Esophagus squamous epithelium (tissue), 5 donors: Measurements from ENCODE around the gene PATL2. TPM values are rescaled to one million over a fixed set of nuclear protein-coding genes. Genes with fewer than 3 reads are reported as not detected.

Source experiments
- DNase-seq: peaks from one replicate; lab custom pipeline; 2025; lab: John Stamatoyannopoulos, UW
- H3K27ac ChIP-seq, 4 donors: fragments of 200-600 bp; sonication (generic); one replicate each; pipeline ENCODE4 v1.5.1; 2016 to 2019; ENCODE audit warnings: mild to moderate bottlenecking in 1 of 4
- H3K27me3 ChIP-seq, 4 donors: fragments of 200-600 bp; sonication (generic); 1 replicate in 3 of 4; 2 replicates in 1 of 4; pipeline versions ENCODE4 v1.5.1 to v1.6.0; 2017 to 2021; ENCODE audit warnings: antibody characterized with exemption in 1 of 4
- H3K36me3 ChIP-seq, 3 donors: fragments of 200-600 bp; sonication (generic); one replicate each; pipeline ENCODE4 v1.5.1; 2016 to 2019
- H3K4me1 ChIP-seq, 3 donors: fragments of 200-600 bp; sonication (generic); one replicate each; pipeline ENCODE4 v1.5.1; 2017 to 2019
- H3K4me3 ChIP-seq, 4 donors: fragments of 200-600 bp; sonication (generic); 1 replicate in 3 of 4; 2 replicates in 1 of 4; pipeline ENCODE4 v1.5.1; 2016 to 2019; ENCODE audit warnings: mild to moderate bottlenecking in 2 of 4, moderate library complexity in 1 of 4
- H3K9me3 ChIP-seq, 3 donors: fragments of 200-600 bp; sonication (generic); one replicate each; pipeline ENCODE4 v1.5.1; 2016 to 2019
- POLR2A ChIP-seq, 4 donors: fragments of 450-650 bp; IDR thresholded peaks; one replicate each; pipeline ENCODE4 v1.6.1; 2017; ENCODE audit warnings: antibody characterized with exemption in 4 of 4, mild to moderate bottlenecking in 4 of 4, moderate library complexity in 3 of 4
- WGBS, 2 donors: methylation state at CpG; one replicate each; pipeline ENCODE4 v1.1.5; 2018; 5-methylcytosine and 5-hydroxymethylcytosine counted together
- intact Hi-C: fragments of 100-400 bp; cut with DNase I; formaldehyde crosslinking; loops from one replicate; pipeline ENCODE4 v1.15.0; 2022
- total RNA-seq, 4 donors: library from RNA; depleted of rRNA; stranded (reverse); fragments of >200 nt; gene quantifications; one replicate each; pipeline ENCODE4 v1.1.0, GENCODE V29; 2016
- TF ChIP-seq, protein P1 (sequence below), 6 experiments: fragments of 450-650 bp in 4 of 6; fragments of 200-600 bp in 2 of 6; sonication (generic) in 2 of 6; IDR thresholded peaks; one replicate each; pipeline ENCODE4 v1.5.1; 2016 to 2019; ENCODE audit warnings: antibody characterized with exemption in 6 of 6, mild to moderate bottlenecking in 4 of 6, moderate library complexity in 4 of 6
- donor health status: DM: yes; HTN: yes; CAD: no.

Gene PATL2
- total RNA-seq, 4 donors from 2014 or later = 1.3 TPM; not detected in 3

DNA sequence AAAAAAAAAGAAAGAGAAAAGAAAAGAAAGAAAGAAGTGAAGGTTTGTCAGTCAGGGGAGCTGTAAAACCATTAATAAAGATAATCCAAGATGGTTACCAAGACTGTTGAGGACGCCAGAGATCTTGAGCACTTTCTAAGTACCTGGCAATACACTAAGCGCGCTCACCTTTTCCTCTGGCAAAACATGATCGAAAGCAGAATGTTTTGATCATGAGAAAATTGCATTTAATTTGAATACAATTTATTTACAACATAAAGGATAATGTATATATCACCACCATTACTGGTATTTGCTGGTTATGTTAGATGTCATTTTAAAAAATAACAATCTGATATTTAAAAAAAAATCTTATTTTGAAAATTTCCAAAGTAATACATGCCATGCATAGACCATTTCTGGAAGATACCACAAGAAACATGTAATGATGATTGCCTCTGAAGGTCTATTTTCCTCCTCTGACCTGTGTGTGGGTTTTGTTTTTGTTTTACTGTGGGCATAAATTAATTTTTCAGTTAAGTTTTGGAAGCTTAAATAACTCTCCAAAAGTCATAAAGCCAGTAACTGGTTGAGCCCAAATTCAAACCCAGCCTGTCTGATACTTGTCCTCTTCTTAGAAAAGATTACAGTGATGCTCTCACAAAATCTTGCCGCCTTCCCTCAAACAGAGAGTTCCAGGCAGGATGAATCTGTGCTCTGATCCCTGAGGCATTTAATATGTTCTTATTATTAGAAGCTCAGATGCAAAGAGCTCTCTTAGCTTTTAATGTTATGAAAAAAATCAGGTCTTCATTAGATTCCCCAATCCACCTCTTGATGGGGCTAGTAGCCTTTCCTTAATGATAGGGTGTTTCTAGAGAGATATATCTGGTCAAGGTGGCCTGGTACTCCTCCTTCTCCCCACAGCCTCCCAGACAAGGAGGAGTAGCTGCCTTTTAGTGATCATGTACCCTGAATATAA lies 2.2 kb upstream of the PATL2 start:
- TF ChIP-seq, protein P1, sequence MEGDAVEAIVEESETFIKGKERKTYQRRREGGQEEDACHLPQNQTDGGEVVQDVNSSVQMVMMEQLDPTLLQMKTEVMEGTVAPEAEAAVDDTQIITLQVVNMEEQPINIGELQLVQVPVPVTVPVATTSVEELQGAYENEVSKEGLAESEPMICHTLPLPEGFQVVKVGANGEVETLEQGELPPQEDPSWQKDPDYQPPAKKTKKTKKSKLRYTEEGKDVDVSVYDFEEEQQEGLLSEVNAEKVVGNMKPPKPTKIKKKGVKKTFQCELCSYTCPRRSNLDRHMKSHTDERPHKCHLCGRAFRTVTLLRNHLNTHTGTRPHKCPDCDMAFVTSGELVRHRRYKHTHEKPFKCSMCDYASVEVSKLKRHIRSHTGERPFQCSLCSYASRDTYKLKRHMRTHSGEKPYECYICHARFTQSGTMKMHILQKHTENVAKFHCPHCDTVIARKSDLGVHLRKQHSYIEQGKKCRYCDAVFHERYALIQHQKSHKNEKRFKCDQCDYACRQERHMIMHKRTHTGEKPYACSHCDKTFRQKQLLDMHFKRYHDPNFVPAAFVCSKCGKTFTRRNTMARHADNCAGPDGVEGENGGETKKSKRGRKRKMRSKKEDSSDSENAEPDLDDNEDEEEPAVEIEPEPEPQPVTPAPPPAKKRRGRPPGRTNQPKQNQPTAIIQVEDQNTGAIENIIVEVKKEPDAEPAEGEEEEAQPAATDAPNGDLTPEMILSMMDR (IDR thresholded peaks at IDR 0.05) = peak in 1 of 6 experiments; percentile 28
- no peak for TF ChIP-seq POLR2A (IDR thresholded peaks at IDR 0.05)
- peak overlapping the region; percentile 81 to 99 (median 92) for H3K4me3 ChIP-seq
- H3K9me3 ChIP-seq = no peaks in the 10 kb centered on the region
- H3K36me3 ChIP-seq = peaks cover 6 to 41% (median 30%) of the 10 kb centered on the region in 3 donors
- peaks cover 9 to 60% (median 24%) of the 10 kb centered on the region in 3 donors for H3K4me1 ChIP-seq
- peak overlapping the region; percentile 97 to 100 (median 100) for H3K27ac ChIP-seq
- intact Hi-C loops = no loop called here
- WGBS, 2 donors = 27 to 33% methylated on average over 5 of the region's 5 CpGs
- DNase-seq = no peak
- no peaks in the 10 kb centered on the region for H3K27me3 ChIP-seq

DNA sequence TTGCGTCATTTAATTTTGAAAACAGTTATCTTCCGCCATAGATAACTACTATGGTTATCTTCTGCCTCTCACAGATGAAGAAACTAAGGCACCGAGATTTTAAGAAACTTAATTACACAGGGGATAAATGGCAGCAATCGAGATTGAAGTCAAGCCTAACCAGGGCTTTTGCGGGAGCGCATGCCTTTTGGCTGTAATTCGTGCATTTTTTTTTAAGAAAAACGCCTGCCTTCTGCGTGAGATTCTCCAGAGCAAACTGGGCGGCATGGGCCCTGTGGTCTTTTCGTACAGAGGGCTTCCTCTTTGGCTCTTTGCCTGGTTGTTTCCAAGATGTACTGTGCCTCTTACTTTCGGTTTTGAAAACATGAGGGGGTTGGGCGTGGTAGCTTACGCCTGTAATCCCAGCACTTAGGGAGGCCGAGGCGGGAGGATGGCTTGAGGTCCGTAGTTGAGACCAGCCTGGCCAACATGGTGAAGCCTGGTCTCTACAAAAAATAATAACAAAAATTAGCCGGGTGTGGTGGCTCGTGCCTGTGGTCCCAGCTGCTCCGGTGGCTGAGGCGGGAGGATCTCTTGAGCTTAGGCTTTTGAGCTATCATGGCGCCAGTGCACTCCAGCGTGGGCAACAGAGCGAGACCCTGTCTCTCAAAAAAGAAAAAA lies 1.4 kb upstream of the PATL2 start:
- Histone ChIP-seq H3K4me1 (peaks cover 9 to 62% (median 24%) of the 10 kb centered on the region in 3 donors), H3K4me3 (peak overlapping the region; percentile 81 to 99 (median 92)), H3K27ac (peak overlapping the region; percentile 97 to 100 (median 100)), H3K9me3 (no peaks in the 10 kb centered on the region), H3K27me3 (no peaks in the 10 kb centered on the region), H3K36me3 (peaks cover 6 to 33% (median 23%) of the 10 kb centered on the region in 3 donors)
- TF ChIP-seq POLR2A (IDR thresholded peaks at IDR 0.05) = peak in 1 of 4 donors; percentile 74
- TF ChIP-seq, protein P1 (IDR thresholded peaks at IDR 0.05) = no peak
- 4 to 6% methylated on average over 19 to 20 of the region's 24 CpGs for WGBS, 2 donors
- DNase-seq = no peak
- intact Hi-C loops = no loop called here

DNA sequence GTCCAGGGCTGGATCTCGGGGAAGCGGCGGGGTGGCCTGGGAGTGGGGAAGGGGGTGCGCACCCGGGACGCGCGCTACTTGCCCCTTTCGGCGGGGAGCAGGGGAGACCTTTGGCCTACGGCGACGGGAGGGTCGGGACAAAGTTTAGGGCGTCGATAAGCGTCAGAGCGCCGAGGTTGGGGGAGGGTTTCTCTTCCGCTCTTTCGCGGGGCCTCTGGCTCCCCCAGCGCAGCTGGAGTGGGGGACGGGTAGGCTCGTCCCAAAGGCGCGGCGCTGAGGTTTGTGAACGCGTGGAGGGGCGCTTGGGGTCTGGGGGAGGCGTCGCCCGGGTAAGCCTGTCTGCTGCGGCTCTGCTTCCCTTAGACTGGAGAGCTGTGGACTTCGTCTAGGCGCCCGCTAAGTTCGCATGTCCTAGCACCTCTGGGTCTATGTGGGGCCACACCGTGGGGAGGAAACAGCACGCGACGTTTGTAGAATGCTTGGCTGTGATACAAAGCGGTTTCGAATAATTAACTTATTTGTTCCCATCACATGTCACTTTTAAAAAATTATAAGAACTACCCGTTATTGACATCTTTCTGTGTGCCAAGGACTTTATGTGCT lies 721 bp upstream of the PATL2 start:
- intact Hi-C loops = no loop called here
- Histone ChIP-seq H3K36me3 (peaks cover 6 to 27% (median 17%) of the 10 kb centered on the region in 3 donors), H3K9me3 (no peaks in the 10 kb centered on the region), H3K27me3 (no peaks in the 10 kb centered on the region), H3K4me1 (peaks cover 9 to 59% (median 24%) of the 10 kb centered on the region in 3 donors), H3K4me3 (peak overlapping the region; percentile 81 to 99 (median 92)), H3K27ac (peak overlapping the region; percentile 97 to 100 (median 100))
- WGBS, 2 donors = 0 to 1% methylated on average over 12 to 14 of the region's 46 CpGs
- no peak for TF ChIP-seq POLR2A (IDR thresholded peaks at IDR 0.05)
- TF ChIP-seq, protein P1 (IDR thresholded peaks at IDR 0.05) = no peak
- no peak for DNase-seq

DNA sequence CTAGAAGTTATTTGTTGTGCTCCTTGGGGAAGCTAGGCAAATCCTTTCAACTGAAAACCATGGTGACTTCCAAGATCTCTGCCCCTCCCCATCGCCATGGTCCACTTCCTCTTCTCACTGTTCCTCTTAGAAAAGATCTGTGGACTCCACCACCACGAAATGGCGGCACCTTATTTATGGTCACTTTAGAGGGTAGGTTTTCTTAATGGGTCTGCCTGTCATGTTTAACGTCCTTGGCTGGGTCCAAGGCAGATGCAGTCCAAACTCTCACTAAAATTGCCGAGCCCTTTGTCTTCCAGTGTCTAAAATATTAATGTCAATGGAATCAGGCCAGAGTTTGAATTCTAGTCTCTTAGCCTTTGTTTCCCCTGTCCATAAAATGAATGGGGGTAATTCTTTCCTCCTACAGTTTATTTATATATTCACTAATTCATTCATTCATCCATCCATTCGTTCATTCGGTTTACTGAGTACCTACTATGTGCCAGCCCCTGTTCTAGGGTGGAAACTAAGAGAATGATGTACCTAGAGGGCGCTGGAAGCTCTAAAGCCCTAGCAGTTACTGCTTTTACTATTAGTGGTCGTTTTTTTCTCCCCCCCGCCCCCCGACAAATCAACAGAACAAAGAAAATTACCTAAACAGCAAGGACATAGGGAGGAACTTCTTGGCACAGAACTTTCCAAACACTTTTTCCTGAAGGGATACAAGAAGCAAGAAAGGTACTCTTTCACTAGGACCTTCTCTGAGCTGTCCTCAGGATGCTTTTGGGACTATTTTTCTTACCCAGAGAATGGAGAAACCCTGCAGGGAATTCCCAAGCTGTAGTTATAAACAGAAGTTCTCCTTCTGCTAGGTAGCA lies 657 bp downstream of the PATL2 start:
- intact Hi-C loops = no loop called here
- no peak for DNase-seq
- TF ChIP-seq POLR2A (IDR thresholded peaks at IDR 0.05) = no peak
- TF ChIP-seq, protein P1 (IDR thresholded peaks at IDR 0.05) = peak in 3 of 6 experiments; percentile 6 to 16 (median 10)
- WGBS, 2 donors = 21 to 30% methylated on average over 8 to 11 of the region's 11 CpGs
- Histone ChIP-seq H3K4me3 (peak overlapping the region; percentile 81 to 99 (median 92)), H3K9me3 (no peaks in the 10 kb centered on the region), H3K4me1 (peaks cover 9 to 46% (median 13%) of the 10 kb centered on the region in 3 donors), H3K27ac (peak overlapping the region; percentile 97 to 100 (median 100)), H3K36me3 (peaks cover 0 to 13% (median 3%) of the 10 kb centered on the region in 3 donors), H3K27me3 (no peaks in the 10 kb centered on the region)
